Skin of body (tissue), 1 donor: ENCODE data around the gene KCTD6. TPM values are rescaled to one million over a fixed set of nuclear protein-coding genes. Genes with fewer than 3 reads are reported as not detected.

ENCODE experiments used
- total RNA-seq: library from RNA; depleted of rRNA; stranded (reverse); fragments of >200 nt; gene quantifications from one replicate; pipeline ENCODE4 v1.2.3, GENCODE V29; 2014

KCTD6 gene
- total RNA-seq, 1 donor from 2014 or later, result 13.8 TPM

Other genes starting within 250 kb of the KCTD6 start
- 13.2 TPM for gene RPP14, start 185.9 kb upstream of the KCTD6 start, total RNA-seq
- gene HTD2, start 185.6 kb upstream of the KCTD6 start, total RNA-seq, result 10.6 TPM
- 31.2 TPM for gene PXK, start 159.2 kb upstream of the KCTD6 start, total RNA-seq
- 63.6 TPM for gene PDHB, start 58.3 kb upstream of the KCTD6 start, total RNA-seq
- gene ACOX2, start 45.1 kb downstream of the KCTD6 start, total RNA-seq, result 15.8 TPM
- gene FAM107A, start 85.3 kb downstream of the KCTD6 start, total RNA-seq, result 0.59 TPM
- gene FAM3D, start 174.7 kb downstream of the KCTD6 start, total RNA-seq, result 1.8 TPM